Inflammatory macrophage treated with lipopolysaccharide for 4 hours (primary cell): ENCODE results near the gene CCDC78.
"Not testable (repeated sequence)": the region's sequence is repeated elsewhere in the genome, so short reads cannot be mapped to it uniquely, and the experiment has no call there.

Experiments used
- DNase-seq: peaks from one replicate; pipeline ENCODE4 v3.0.0-alpha.2; 2020

The CCDC78 gene

GRCh38 chr16:760545-761343, 34.5 kb upstream of the CCDC78 start, which contains the start of gene MSLN:
Gene MSLN, plus strand, starts transcription at chr16:760734. Its CDS starts 1,947 bp downstream, at chr16:762681.
- DNase-seq = no peak

GRCh38 chr16:760065-760464, 33.8 kb upstream of the CCDC78 start:
- DNase-seq = no peak

GRCh38 chr16:759110-759910, 33.1 kb upstream of the CCDC78 start:
- no peak for DNase-seq

GRCh38 chr16:756428-756827, 30.2 kb upstream of the CCDC78 start:
- peak; percentile 44 for DNase-seq

GRCh38 chr16:754656-755055, 28.4 kb upstream of the CCDC78 start:
- peak; percentile 56 for DNase-seq

- DNase-seq = not testable (repeated sequence)
Observed at GRCh38 chr16:754121-754607, 27.9 kb upstream of the CCDC78 start.

- no peak for DNase-seq
Observed at GRCh38 chr16:752007-752312, 25.7 kb upstream of the CCDC78 start.

GRCh38 chr16:751152-752006, 25.1 kb upstream of the CCDC78 start:
- DNase-seq = no peak

GRCh38 chr16:750485-750884, 24.2 kb upstream of the CCDC78 start:
- DNase-seq = no peak

- no peak for DNase-seq
Observed at GRCh38 chr16:749010-749409, 22.8 kb upstream of the CCDC78 start.

- DNase-seq = no peak
Observed at GRCh38 chr16:747978-748746, 21.9 kb upstream of the CCDC78 start.

GRCh38 chr16:746637-747036, 20.4 kb upstream of the CCDC78 start:
- no peak for DNase-seq

- DNase-seq = no peak
Observed at GRCh38 chr16:745739-746138, 19.5 kb upstream of the CCDC78 start.

GRCh38 chr16:743794-744500, 17.7 kb upstream of the CCDC78 start:
- DNase-seq = no peak

GRCh38 chr16:742894-743293, 16.7 kb upstream of the CCDC78 start:
- not testable (repeated sequence) for DNase-seq

GRCh38 chr16:741986-742629, 15.9 kb upstream of the CCDC78 start:
- DNase-seq = no peak

- DNase-seq = peak; percentile 85
Observed at GRCh38 chr16:740764-741505, 14.7 kb upstream of the CCDC78 start, which contains the start of gene CIAO3. Gene CIAO3, minus strand, starts transcription at chr16:740997. Its CDS starts 12 bp downstream, at chr16:740985.

- DNase-seq = no peak
Observed at GRCh38 chr16:740459-740763, 14.2 kb upstream of the CCDC78 start.

- no peak for DNase-seq
Observed at GRCh38 chr16:739560-740458, 13.6 kb upstream of the CCDC78 start.
